Suprapubic skin (tissue), 4 donors: ENCODE measurements around the gene DYNLT2B. TPM values are rescaled to one million over a fixed set of nuclear protein-coding genes. Genes with fewer than 3 reads are reported as not detected.
A peak's percentile ranks its signal among the peaks of the same experiment; 100 is the strongest.

ENCODE experiments used
- DNase-seq, 2 donors: peaks; one replicate each; pipeline ENCODE4 v3.0.0-alpha.2; 2019; ENCODE audit warnings: low spot score in 2 of 2
- H3K27ac ChIP-seq: fragments of 200-600 bp; sonication (generic); one replicate; pipeline ENCODE4 v1.5.1; 2019
- H3K27me3 ChIP-seq: fragments of 200-600 bp; sonication (generic); one replicate; pipeline ENCODE4 v1.5.1; 2019
- H3K36me3 ChIP-seq: fragments of 200-600 bp; sonication (generic); one replicate; pipeline ENCODE4 v1.5.1; 2019
- H3K4me1 ChIP-seq: fragments of 200-600 bp; sonication (generic); one replicate; pipeline ENCODE4 v1.5.1; 2019
- H3K4me3 ChIP-seq: fragments of 200-600 bp; sonication (generic); one replicate; pipeline ENCODE4 v1.5.1; 2019; ENCODE audit warnings: mild to moderate bottlenecking
- H3K9me3 ChIP-seq: fragments of 200-600 bp; sonication (generic); one replicate; pipeline ENCODE4 v1.5.1; 2019
- CTCF ChIP-seq, 2 donors: fragments of 200-600 bp in 1 of 2; fragments of 450-650 bp in 1 of 2; sonication (generic) in 1 of 2; IDR thresholded peaks; one replicate each; pipeline ENCODE4 v1.5.1; 2016 to 2019; ENCODE audit warnings: antibody characterized with exemption in 2 of 2, mild to moderate bottlenecking in 1 of 2, moderate library complexity in 1 of 2
- EP300 ChIP-seq: sonication (generic); formaldehyde crosslinking; IDR thresholded peaks from one replicate; pipeline ENCODE4 v1.6.1; 2017; ENCODE audit warnings: antibody characterized with exemption
- POLR2A ChIP-seq, 2 donors: fragments of 450-650 bp; IDR thresholded peaks; one replicate each; pipeline ENCODE4 v1.6.1; 2017; ENCODE audit warnings: antibody characterized with exemption in 2 of 2, mild to moderate bottlenecking in 2 of 2, moderate library complexity in 2 of 2
- POLR2AphosphoS5 ChIP-seq, 3 donors: sonication (generic); formaldehyde crosslinking; IDR thresholded peaks; one replicate each; pipeline ENCODE4 v1.6.1; 2017; ENCODE audit warnings: antibody characterized with exemption in 3 of 3
- WGBS: methylation state at CpG from one replicate; pipeline ENCODE4 v1.1.5; 2018; 5-methylcytosine and 5-hydroxymethylcytosine counted together
- total RNA-seq, 4 donors: library from RNA; depleted of rRNA; stranded (reverse); fragments of >200 nt; gene quantifications; one replicate each; pipeline ENCODE4 v1.1.0, GENCODE V29; 2016

The DYNLT2B gene
- total RNA-seq, 4 donors from 2014 or later: 5.3 to 13.1 (median 10.6) TPM

- Histone ChIP-seq H3K27ac (no peak overlapping the region), H3K27me3 (no peaks in the 10 kb centered on the region), H3K4me3 (no peak overlapping the region), H3K9me3 (no peaks in the 10 kb centered on the region), H3K36me3 (peaks cover 10% of the 10 kb centered on the region), H3K4me1 (no peaks in the 10 kb centered on the region)
- TF ChIP-seq POLR2AphosphoS5 (IDR thresholded peaks at IDR 0.05) (no peak), POLR2A (IDR thresholded peaks at IDR 0.05) (no peak), CTCF (IDR thresholded peaks at IDR 0.05) (no peak), EP300 (no peak)
- WGBS: 91% methylated on average over 2 of the region's 2 CpGs
- DNase-seq: no peak
Measured at GRCh38 chr3:196298521-196298920, 19.5 kb downstream of the DYNLT2B start.

- DNase-seq: no peak
- peaks cover 6% of the 10 kb centered on the region for H3K4me1 ChIP-seq
- H3K27ac ChIP-seq: no peak overlapping the region
- H3K27me3 ChIP-seq: no peaks in the 10 kb centered on the region
- no peaks in the 10 kb centered on the region for H3K36me3 ChIP-seq
- H3K4me3 ChIP-seq: no peak overlapping the region
- no peak for TF ChIP-seq POLR2AphosphoS5 (IDR thresholded peaks at IDR 0.05)
- TF ChIP-seq CTCF (IDR thresholded peaks at IDR 0.05): no peak
- TF ChIP-seq EP300: no peak
- no peak for TF ChIP-seq POLR2A (IDR thresholded peaks at IDR 0.05)
- 86% methylated on average over 5 of the region's 5 CpGs for WGBS
- no peaks in the 10 kb centered on the region for H3K9me3 ChIP-seq
Measured at GRCh38 chr3:196292286-196292923, 25.6 kb downstream of the DYNLT2B start.

- peak overlapping the region; percentile 95 for H3K4me3 ChIP-seq
- no peaks in the 10 kb centered on the region for H3K27me3 ChIP-seq
- peaks cover 39% of the 10 kb centered on the region for H3K4me1 ChIP-seq
- WGBS: under 1% methylated on average over 17 of the region's 17 CpGs
- peak overlapping the region; percentile 96 for H3K27ac ChIP-seq
- no peaks in the 10 kb centered on the region for H3K36me3 ChIP-seq
- TF ChIP-seq EP300 (no peak), CTCF (IDR thresholded peaks at IDR 0.05) (no peak), POLR2AphosphoS5 (IDR thresholded peaks at IDR 0.05) (no peak), POLR2A (IDR thresholded peaks at IDR 0.05) (no peak)
- no peaks in the 10 kb centered on the region for H3K9me3 ChIP-seq
- DNase-seq: no peak
Measured at GRCh38 chr3:196288141-196288460, 29.9 kb downstream of the DYNLT2B start.

GRCh38 chr3:196287440-196288140 is 30.4 kb downstream of the DYNLT2B start, which contains the start of gene PCYT1A:
Gene PCYT1A (minus strand): TSS chr3:196287726. CDS start chr3:196270531, 17,195 bp downstream.
- TF ChIP-seq POLR2AphosphoS5 (IDR thresholded peaks at IDR 0.05) (peak; percentile 11 to 50 (median 34)), EP300 (no peak), POLR2A (IDR thresholded peaks at IDR 0.05) (peak in 1 of 2 donors; percentile 77), CTCF (IDR thresholded peaks at IDR 0.05) (no peak)
- WGBS: 0% methylated on average over 14 of the region's 55 CpGs
- H3K4me3 ChIP-seq: peak within 1 kb of the TSS; percentile 95
- no peaks in the 10 kb centered on the region for H3K9me3 ChIP-seq
- H3K27me3 ChIP-seq: no peaks in the 10 kb centered on the region
- no peaks in the 10 kb centered on the region for H3K36me3 ChIP-seq
- H3K4me1 ChIP-seq: peaks cover 39% of the 10 kb centered on the region
- H3K27ac ChIP-seq: peak within 1 kb of the TSS; percentile 96
- DNase-seq: peak; percentile 94 to 95

- no peaks in the 10 kb centered on the region for H3K36me3 ChIP-seq
- peak in 1 of 2 donors; percentile 69 for DNase-seq
- TF ChIP-seq EP300: no peak
- no peak for TF ChIP-seq CTCF (IDR thresholded peaks at IDR 0.05)
- no peak for TF ChIP-seq POLR2AphosphoS5 (IDR thresholded peaks at IDR 0.05)
- TF ChIP-seq POLR2A (IDR thresholded peaks at IDR 0.05): no peak
- H3K27ac ChIP-seq: peak overlapping the region; percentile 96
- under 1% methylated on average over 22 of the region's 22 CpGs for WGBS
- H3K4me1 ChIP-seq: peaks cover 39% of the 10 kb centered on the region
- H3K4me3 ChIP-seq: peak overlapping the region; percentile 95
- H3K27me3 ChIP-seq: no peaks in the 10 kb centered on the region
- H3K9me3 ChIP-seq: no peaks in the 10 kb centered on the region
Measured at GRCh38 chr3:196287090-196287439, 31.0 kb downstream of the DYNLT2B start.
